HL-60 (cell line): Measurements from ENCODE around the gene SFXN5.

Experiments used
- DNase-seq, 2 experiments: peaks; one replicate each; pipeline ENCODE4 v3.0.0-alpha.2; 2010 to 2020; ENCODE audit warnings: low read depth in 1 of 2, low spot score in 1 of 2
- H3K27ac ChIP-seq: fragments of 250-450 bp; sonication (Bioruptor Pico); replicated peaks from 2 replicates; pipeline ENCODE4 v1.5.1; 2020; ENCODE audit warnings: mild to moderate bottlenecking, moderate library complexity
- H3K27me3 ChIP-seq: fragments of 250-450 bp; sonication (Bioruptor Pico); 2 replicates; pipeline ENCODE4 v1.5.1; 2021; ENCODE audit warnings: mild to moderate bottlenecking, moderate library complexity; ENCODE audit not compliant: insufficient read depth, poor library complexity, severe bottlenecking
- H3K4me3 ChIP-seq: replicated peaks from 2 replicates; pipeline ENCODE4 v1.5.1; 2011; ENCODE audit warnings: mild to moderate bottlenecking, control low read depth, low read length; ENCODE audit not compliant: insufficient read depth
- CTCF ChIP-seq: IDR thresholded peaks from one replicate; pipeline ENCODE4 v1.5.1; 2011; ENCODE audit warnings: low read length, control low read depth, inconsistent platforms; ENCODE audit not compliant: insufficient read depth
- GABPA ChIP-seq: IDR thresholded peaks from 2 replicates; pipeline ENCODE4 v1.6.1; 2012; ENCODE audit warnings: low read depth
- POLR2AphosphoS5 ChIP-seq: IDR thresholded peaks from 2 replicates; pipeline ENCODE4 v1.6.1; 2012; ENCODE audit warnings: low read depth
- REST ChIP-seq: IDR thresholded peaks from 2 replicates; pipeline ENCODE4 v1.6.1; 2012; ENCODE audit warnings: low read depth; ENCODE audit not compliant: insufficient replicate concordance
- SPI1 ChIP-seq: IDR thresholded peaks from 2 replicates; pipeline ENCODE4 v1.6.1; 2012; ENCODE audit warnings: low read depth, mild to moderate bottlenecking, borderline replicate concordance

The SFXN5 gene

GRCh38 chr2:72894514-72894913, 177.0 kb downstream of the SFXN5 start:
- DNase-seq: no peak
- Histone ChIP-seq H3K4me3 (no peak overlapping the region), H3K27me3 (peaks cover 13% of the 10 kb centered on the region), H3K27ac (no peak overlapping the region)
- no peak for TF ChIP-seq REST
- no peak for TF ChIP-seq GABPA
- TF ChIP-seq SPI1: no peak
- TF ChIP-seq POLR2AphosphoS5: no peak
- TF ChIP-seq CTCF: no peak

GRCh38 chr2:72893594-72894319, 177.8 kb downstream of the SFXN5 start:
- Histone ChIP-seq H3K27ac (no peak overlapping the region), H3K27me3 (peaks cover 12% of the 10 kb centered on the region), H3K4me3 (no peak overlapping the region)
- TF ChIP-seq POLR2AphosphoS5: no peak
- TF ChIP-seq CTCF: peak; percentile 77
- no peak for TF ChIP-seq GABPA
- peak; percentile 34 to 64 for DNase-seq

- DNase-seq: peak; percentile 36 to 74
- no peak for TF ChIP-seq REST
- peak; percentile 20; the same call in 1 of the 2 replicates for TF ChIP-seq SPI1
- peak; percentile 91 for TF ChIP-seq CTCF
- Histone ChIP-seq H3K27me3 (peaks cover 10% of the 10 kb centered on the region), H3K27ac (no peak overlapping the region), H3K4me3 (no peak overlapping the region)
Measured at GRCh38 chr2:72892506-72893173, 178.9 kb downstream of the SFXN5 start.
